Fibroblast of lung (primary cell): Measurements from ENCODE around the gene MYZAP.

Experiments used
- CTCF ChIP-seq, 2 donors: IDR thresholded peaks in 1 of 2; conservative IDR thresholded peaks in 1 of 2; 1 replicate in 1 of 2; 2 replicates in 1 of 2; pipeline ENCODE4 v1.5.1; 2011 to 2012; ENCODE audit warnings: low read length in 2 of 2, control low read depth in 1 of 2, inconsistent platforms in 1 of 2, low read depth in 1 of 2, mild to moderate bottlenecking in 1 of 2
- EZH2 ChIP-seq: IDR thresholded peaks from 2 replicates; pipeline ENCODE4 v1.5.1; 2012; ENCODE audit warnings: low read length, control low read depth, mild to moderate bottlenecking; ENCODE audit errors: missing control alignments

- no peak for TF ChIP-seq EZH2
- TF ChIP-seq CTCF (conservative IDR thresholded peaks at IDR 0.05 in 1 of 2, IDR thresholded peaks at IDR 0.05 in 1 of 2; ENCODE audit: low read depth in 1 of 2, low read length in 2 of 2) = no peak
Observed at GRCh38 chr15:57580866-57581265, 10.8 kb upstream of the MYZAP start.
